Measurements from ENCODE around the gene CLK1.

The CLK1 gene

DNA sequence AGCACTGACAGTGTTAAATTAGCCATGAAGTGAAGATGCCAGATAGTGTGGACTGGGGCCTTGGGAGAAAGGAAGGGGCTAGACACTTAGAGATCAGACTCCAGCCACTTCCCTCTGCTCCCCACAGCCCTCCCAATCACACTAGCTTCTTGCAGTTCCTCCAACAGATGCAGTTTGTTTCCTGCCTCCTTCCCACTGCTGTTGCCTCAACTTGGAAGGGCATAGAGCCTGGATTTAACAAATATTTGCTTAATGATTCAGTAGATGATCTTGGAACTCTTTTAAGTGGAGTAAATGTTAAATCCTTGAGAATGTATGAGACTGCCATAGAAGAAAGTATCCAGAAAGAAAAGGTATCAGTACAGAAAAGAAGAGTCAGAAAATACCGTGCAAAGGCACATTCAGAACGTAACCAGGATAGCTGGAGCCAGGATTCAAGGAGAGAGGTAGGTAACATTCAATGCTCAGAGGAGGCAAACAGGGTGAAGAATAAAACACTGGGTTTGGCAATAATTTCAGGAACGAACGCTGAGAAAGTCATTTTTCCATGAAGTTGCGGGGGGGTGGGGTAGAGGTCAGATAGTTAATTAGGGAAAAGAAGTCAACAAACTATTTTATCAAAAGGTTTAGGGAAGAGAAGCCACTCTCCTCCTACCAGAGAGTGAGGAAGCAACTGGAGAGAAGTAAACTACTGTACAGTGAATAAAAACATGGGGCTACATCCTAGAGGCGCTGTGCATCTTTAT lies 54.0 kb downstream of the CLK1 start:
- no peak for DNase-seq

DNA sequence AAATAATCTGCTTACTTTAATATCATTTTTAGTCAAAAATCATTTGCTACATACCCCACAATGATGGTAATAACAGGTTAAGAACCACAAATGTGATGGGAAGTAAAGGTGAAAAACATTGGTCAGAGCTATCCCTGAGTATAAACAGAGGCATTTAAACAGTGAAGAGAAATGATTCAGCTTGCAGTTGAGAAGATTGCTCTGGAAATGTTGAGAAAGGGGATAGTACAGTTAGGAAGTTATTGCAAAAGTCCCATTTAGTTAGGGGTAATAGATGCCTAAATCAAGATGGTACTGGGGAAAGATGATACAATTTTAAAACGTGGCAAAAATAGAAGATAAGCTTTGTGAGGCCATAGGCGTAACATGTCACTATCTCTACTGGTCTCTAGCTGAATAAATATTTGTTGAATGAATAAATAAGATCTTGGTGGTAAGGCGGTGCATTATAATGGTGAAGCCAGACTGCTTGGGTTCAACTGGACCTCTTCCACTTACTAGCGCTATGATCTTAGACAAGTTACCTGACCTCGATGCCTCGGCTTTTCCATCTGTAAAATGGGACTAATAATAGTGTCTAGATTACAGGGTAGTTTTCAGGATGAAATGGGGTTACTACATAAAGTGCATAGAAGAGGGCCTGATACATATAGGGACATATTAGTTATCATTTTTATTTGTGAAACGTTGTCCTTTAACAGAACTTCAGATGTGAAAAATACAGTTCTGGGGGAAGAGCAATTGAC lies 54.8 kb downstream of the CLK1 start:
- DNase-seq = no peak
